HL-60 (cell line): Measurements from ENCODE around the gene CACNA1C.

ENCODE experiments used
- DNase-seq, 2 experiments: peaks; one replicate each; pipeline ENCODE4 v3.0.0-alpha.2; 2010 to 2020; ENCODE audit warnings: low read depth in 1 of 2, low spot score in 1 of 2
- H3K27ac ChIP-seq: fragments of 250-450 bp; sonication (Bioruptor Pico); replicated peaks from 2 replicates; pipeline ENCODE4 v1.5.1; 2020; ENCODE audit warnings: mild to moderate bottlenecking, moderate library complexity
- H3K27me3 ChIP-seq: fragments of 250-450 bp; sonication (Bioruptor Pico); 2 replicates; pipeline ENCODE4 v1.5.1; 2021; ENCODE audit warnings: mild to moderate bottlenecking, moderate library complexity; ENCODE audit not compliant: insufficient read depth, poor library complexity, severe bottlenecking
- H3K4me3 ChIP-seq: replicated peaks from 2 replicates; pipeline ENCODE4 v1.5.1; 2011; ENCODE audit warnings: mild to moderate bottlenecking, control low read depth, low read length; ENCODE audit not compliant: insufficient read depth
- GABPA ChIP-seq: IDR thresholded peaks from 2 replicates; pipeline ENCODE4 v1.6.1; 2012; ENCODE audit warnings: low read depth
- POLR2AphosphoS5 ChIP-seq: IDR thresholded peaks from 2 replicates; pipeline ENCODE4 v1.6.1; 2012; ENCODE audit warnings: low read depth
- SPI1 ChIP-seq: IDR thresholded peaks from 2 replicates; pipeline ENCODE4 v1.6.1; 2012; ENCODE audit warnings: low read depth, mild to moderate bottlenecking, borderline replicate concordance
- TF ChIP-seq, protein P1 (sequence below): IDR thresholded peaks from 2 replicates; pipeline ENCODE4 v1.6.1; 2012; ENCODE audit warnings: low read depth; ENCODE audit not compliant: insufficient replicate concordance
- TF ChIP-seq, protein P2 (sequence below): IDR thresholded peaks from one replicate; pipeline ENCODE4 v1.5.1; 2011; ENCODE audit warnings: low read length, control low read depth, inconsistent platforms; ENCODE audit not compliant: insufficient read depth

CACNA1C gene

DNA sequence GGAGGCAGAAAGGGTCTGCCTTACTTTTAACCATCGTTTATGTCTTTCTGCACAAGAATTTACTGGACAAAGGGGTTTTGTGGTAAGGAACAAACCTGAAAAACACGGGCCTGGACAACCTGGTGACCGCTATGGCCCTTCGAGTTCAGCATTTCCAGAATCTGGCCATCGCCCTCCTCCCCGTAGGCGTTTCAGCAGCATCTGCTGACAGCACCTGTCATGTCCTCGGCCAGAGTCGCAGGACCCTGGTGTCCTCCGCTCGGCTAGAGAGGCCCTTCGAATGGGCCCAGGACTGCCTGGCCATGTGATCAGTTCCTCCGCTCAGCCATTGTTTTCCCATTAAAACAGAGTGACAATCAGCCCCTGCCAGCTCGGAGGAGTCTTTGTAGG lies 599.2 kb downstream of the CACNA1C start:
- H3K4me3 ChIP-seq, result no peak overlapping the region

DNA sequence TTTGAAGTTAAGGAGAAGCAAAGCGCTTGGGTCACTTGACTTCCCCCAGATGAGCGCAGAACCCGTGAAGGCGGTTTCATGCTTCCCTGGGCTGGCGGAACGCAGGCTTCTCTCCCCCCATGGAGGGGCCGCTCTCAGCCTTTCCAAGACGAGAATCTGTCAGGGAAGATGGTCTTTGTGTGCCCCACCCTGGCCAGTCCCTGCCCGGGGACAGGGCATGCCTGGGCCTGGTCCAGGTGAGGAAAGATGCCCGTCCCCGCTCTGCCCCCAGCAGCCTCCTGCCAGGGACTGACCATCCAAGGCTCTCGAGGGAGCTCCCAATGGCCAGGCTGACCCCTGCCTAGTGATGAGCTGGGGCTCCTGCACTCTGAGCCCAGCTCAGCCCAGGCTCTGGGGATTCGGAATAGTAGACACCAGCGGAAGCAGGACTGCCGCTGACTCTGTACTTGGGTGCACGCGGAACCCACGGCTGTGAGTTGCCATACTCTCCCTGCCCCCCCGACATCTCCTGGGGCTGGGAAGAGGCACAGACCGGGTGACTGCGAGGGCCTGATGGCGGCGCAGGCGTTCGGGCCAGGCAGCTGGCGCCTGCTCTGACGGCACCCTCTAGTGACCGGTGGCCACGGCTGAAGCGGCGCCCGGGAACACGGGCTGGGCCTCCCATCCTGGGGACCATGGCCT lies 599.8 kb downstream of the CACNA1C start:
- TF ChIP-seq, protein P1, sequence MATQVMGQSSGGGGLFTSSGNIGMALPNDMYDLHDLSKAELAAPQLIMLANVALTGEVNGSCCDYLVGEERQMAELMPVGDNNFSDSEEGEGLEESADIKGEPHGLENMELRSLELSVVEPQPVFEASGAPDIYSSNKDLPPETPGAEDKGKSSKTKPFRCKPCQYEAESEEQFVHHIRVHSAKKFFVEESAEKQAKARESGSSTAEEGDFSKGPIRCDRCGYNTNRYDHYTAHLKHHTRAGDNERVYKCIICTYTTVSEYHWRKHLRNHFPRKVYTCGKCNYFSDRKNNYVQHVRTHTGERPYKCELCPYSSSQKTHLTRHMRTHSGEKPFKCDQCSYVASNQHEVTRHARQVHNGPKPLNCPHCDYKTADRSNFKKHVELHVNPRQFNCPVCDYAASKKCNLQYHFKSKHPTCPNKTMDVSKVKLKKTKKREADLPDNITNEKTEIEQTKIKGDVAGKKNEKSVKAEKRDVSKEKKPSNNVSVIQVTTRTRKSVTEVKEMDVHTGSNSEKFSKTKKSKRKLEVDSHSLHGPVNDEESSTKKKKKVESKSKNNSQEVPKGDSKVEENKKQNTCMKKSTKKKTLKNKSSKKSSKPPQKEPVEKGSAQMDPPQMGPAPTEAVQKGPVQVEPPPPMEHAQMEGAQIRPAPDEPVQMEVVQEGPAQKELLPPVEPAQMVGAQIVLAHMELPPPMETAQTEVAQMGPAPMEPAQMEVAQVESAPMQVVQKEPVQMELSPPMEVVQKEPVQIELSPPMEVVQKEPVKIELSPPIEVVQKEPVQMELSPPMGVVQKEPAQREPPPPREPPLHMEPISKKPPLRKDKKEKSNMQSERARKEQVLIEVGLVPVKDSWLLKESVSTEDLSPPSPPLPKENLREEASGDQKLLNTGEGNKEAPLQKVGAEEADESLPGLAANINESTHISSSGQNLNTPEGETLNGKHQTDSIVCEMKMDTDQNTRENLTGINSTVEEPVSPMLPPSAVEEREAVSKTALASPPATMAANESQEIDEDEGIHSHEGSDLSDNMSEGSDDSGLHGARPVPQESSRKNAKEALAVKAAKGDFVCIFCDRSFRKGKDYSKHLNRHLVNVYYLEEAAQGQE, result no peak
- no peak for TF ChIP-seq GABPA
- Histone ChIP-seq H3K27ac (no peak overlapping the region), H3K27me3 (peaks cover 10% of the 10 kb centered on the region), H3K4me3 (no peak overlapping the region)
- DNase-seq, result no peak

More for the DNA sequence above, 599.2 kb downstream of the CACNA1C start:
- peaks cover 10% of the 10 kb centered on the region for H3K27me3 ChIP-seq
- no peak for DNase-seq
- no peak overlapping the region for H3K27ac ChIP-seq
- TF ChIP-seq, protein P2, sequence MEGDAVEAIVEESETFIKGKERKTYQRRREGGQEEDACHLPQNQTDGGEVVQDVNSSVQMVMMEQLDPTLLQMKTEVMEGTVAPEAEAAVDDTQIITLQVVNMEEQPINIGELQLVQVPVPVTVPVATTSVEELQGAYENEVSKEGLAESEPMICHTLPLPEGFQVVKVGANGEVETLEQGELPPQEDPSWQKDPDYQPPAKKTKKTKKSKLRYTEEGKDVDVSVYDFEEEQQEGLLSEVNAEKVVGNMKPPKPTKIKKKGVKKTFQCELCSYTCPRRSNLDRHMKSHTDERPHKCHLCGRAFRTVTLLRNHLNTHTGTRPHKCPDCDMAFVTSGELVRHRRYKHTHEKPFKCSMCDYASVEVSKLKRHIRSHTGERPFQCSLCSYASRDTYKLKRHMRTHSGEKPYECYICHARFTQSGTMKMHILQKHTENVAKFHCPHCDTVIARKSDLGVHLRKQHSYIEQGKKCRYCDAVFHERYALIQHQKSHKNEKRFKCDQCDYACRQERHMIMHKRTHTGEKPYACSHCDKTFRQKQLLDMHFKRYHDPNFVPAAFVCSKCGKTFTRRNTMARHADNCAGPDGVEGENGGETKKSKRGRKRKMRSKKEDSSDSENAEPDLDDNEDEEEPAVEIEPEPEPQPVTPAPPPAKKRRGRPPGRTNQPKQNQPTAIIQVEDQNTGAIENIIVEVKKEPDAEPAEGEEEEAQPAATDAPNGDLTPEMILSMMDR, result no peak
- no peak for TF ChIP-seq SPI1
- TF ChIP-seq, protein P1, result no peak
- TF ChIP-seq GABPA, result no peak
- no peak for TF ChIP-seq POLR2AphosphoS5

DNA sequence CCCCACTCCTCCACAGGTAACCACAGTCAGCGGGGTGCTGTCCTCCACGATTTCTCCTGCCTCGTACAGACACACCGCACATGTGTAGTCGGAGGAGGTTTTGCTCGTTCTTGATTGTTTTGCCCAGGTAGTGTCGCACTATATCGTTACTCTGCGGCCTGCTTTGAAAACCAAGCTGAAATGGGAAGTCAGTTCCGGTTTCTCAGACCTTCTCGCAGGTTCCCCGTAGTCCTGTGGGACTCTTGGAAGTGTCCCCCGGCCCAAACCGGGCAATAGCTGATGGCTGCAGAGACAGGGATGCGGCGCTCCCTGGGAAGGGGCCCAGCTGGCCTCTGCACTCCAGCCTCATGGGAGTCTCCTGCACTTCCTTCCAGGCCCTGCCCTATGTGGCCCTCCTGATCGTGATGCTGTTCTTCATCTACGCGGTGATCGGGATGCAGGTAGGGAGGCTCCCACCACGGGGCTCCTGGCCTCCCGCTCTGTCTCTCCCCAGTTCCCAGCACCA lies 600.7 kb downstream of the CACNA1C start:
- DNase-seq, result no peak
- Histone ChIP-seq H3K4me3 (no peak overlapping the region), H3K27ac (no peak overlapping the region), H3K27me3 (peaks cover 10% of the 10 kb centered on the region)
- TF ChIP-seq GABPA (no peak), POLR2AphosphoS5 (no peak), SPI1 (no peak)
- TF ChIP-seq, protein P1, result no peak
- TF ChIP-seq, protein P2, result no peak
